ENCODE measurements around the gene DNAJB8.

DNA sequence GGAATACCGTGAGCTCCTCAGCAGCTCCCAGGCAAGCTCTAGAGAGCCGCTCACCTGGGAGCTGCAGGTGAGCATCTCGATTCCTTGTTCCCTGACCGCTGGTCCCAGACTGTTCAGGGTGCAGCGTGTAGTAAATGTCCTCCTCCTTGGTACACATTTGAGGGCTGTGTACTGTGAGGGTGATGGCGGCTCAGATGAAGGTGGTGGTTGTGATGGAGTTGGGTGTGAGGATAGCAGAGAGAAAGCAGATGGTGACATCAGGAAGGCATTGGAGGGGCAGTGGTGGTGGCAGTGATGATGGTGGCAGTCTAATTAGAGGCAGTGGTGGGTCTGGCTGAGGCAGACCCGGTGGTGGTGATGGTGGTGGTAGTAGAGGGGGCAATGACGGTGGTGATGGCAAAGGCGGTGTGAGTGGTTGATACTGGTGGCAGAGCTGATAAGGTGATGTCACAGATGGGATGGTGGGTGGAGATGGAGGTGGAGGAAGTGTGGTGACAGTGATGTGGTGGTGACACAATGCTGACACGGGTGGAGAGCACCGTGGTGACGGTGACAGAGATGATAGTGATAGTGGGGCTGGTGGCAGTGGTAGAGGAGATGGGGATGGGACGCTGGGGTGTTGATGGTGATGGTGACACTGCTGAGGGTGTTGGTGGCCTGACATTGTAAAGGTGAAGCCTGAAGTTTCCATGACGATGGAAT is at the start of gene DNAJB8:
- TF ChIP-seq EZH2 (IDR thresholded peaks at IDR 0.05; ENCODE audit: borderline replicate concordance): no peak
- TF ChIP-seq CTCF (IDR thresholded peaks at IDR 0.05; ENCODE audit: poor library complexity): no peak
- TF ChIP-seq EZH2phosphoT487 (IDR thresholded peaks at IDR 0.05; ENCODE audit: low read depth, severe bottlenecking, unreplicated experiment): no peak

All from hepatocyte (in vitro differentiated cells).